NCI-H2196 treated with DMSO at 0.1 percent for 48 hours (cell line): ENCODE results near the gene TAS2R43.
"Not testable (repeated sequence)": the region's sequence is repeated elsewhere in the genome, so short reads cannot be mapped to it uniquely, and the experiment has no call there.

ENCODE experiments used
- DNase-seq: peaks from one replicate; lab custom pipeline; 2025; ENCODE audit not compliant: unreplicated experiment; lab: John Stamatoyannopoulos, UW

The TAS2R43 gene

GRCh38 chr12:11092128-11092527 is at the start of gene TAS2R43:
Gene TAS2R43, minus strand, starts transcription at chr12:11092313. Its CDS starts 84 bp downstream, at chr12:11092229.
- DNase-seq, result no peak

- DNase-seq, result no peak
Measured at GRCh38 chr12:11136075-11136474, 44.0 kb upstream of the TAS2R43 start.

- DNase-seq, result no peak
Measured at GRCh38 chr12:11134305-11134704, 42.2 kb upstream of the TAS2R43 start, which contains the start of gene TAS2R30. Gene TAS2R30, minus strand, starts transcription at chr12:11134644. Its CDS starts 400 bp downstream, at chr12:11134244.

DNA sequence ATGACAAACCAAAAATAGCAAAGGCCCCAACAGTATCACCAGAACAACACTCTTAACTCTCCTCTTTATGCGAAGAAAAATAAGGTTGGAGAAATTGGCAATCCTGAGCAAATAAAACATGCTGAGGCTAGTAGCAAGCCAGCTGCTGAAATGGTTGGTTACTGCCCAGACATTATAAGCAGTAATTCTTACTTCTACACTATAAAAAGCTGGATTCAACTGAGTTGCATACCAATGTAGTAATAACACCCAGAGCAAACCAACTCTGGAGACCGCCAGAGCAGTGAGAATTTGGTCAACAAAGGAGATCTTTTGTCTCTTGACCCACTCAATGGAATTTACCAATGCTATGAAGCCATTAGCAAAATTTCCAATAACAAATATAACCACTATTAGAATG is 41.7 kb upstream of the TAS2R43 start:
- DNase-seq, result no peak

- DNase-seq, result no peak
Measured at GRCh38 chr12:11133162-11133561, 41.0 kb upstream of the TAS2R43 start.

GRCh38 chr12:11130999-11131398 is 38.9 kb upstream of the TAS2R43 start:
- DNase-seq, result no peak

- DNase-seq, result no peak
Measured at GRCh38 chr12:11130382-11130781, 38.3 kb upstream of the TAS2R43 start.

- DNase-seq, result not testable (repeated sequence)
Measured at GRCh38 chr12:11114130-11114529, 22.0 kb upstream of the TAS2R43 start.

DNA sequence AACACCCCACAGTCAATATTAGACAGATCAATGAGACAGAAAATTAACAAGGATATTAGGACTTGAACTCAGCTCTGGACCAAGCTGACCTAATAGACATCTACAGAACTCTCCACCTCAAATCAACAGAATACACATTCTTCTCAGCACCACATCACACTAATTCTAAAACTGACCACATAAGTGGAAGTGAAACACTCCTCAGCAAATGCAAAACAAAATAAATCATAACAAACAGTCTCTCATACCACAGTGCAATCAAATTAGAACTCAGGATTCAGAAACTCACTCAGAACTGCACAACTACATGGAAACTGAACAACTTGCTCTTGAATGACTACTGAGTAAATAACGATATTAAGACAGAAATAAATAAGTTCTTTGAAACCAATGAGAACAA is 19.1 kb upstream of the TAS2R43 start:
- not testable (repeated sequence) for DNase-seq

DNA sequence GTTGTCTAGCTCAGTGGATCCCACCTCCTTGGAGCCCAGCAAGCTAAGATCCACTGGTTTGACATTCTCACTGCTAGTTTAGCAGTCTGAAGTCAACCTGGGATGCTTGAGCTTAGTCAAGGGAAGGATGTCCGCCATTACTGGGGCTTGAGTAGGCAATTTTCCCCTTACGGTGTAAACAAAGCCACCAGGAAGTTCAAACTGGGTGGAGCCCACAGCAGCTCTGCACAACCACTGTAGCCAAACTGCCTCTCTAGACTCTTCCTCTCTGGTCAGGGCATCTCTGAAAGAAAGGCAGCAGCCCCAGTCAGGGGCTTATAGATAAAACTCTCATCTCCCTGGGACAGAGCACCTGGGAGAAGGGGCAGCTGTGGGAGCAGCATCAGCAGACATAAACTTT is 16.7 kb upstream of the TAS2R43 start:
- DNase-seq, result no peak

- DNase-seq, result no peak
Measured at GRCh38 chr12:11107719-11108118, 15.6 kb upstream of the TAS2R43 start.

- no peak for DNase-seq
Measured at GRCh38 chr12:11106288-11106687, 14.2 kb upstream of the TAS2R43 start.

DNA sequence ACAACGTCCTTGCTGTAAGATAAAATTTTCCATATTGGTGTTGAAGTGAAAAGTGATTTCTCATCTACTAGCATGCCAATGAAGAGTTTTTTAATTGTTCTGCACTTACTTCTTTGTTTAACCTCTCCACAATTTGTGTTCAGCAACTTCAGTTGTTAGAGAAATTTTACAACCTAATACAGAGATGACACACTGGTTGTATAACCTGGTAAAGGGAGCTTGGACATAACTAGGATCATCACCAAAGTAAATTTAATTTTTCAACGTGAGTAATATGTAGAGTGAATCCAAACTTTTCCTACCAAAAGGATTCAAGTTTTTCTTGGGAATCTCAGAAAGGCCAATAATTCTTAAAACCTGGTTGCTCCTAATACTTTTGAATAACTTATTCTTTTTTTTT is 13.4 kb upstream of the TAS2R43 start:
- DNase-seq, result no peak

GRCh38 chr12:11094910-11095309 is 2.8 kb upstream of the TAS2R43 start:
- not testable (repeated sequence) for DNase-seq

- DNase-seq, result no peak
Measured at GRCh38 chr12:11089246-11089645, 2.9 kb downstream of the TAS2R43 start.

GRCh38 chr12:11085419-11085818 is 6.7 kb downstream of the TAS2R43 start:
- no peak for DNase-seq

DNA sequence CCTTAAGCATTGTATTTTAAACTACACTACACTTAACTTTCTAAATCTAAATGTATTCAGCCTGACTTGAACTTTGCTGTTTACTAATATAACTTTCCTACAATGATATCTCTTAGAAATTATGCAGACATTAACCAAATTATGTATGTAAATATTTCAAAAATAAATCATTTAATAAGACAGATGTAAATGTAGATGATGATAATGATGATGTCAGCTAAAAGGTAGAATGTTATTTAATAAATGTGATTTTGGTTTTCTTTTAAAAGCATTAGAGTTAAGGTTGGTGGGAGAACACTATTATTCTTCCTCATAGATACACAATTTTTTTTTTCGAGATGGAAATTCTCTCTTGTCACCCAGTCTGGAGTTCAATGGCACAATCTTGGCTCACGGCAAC is 10.1 kb downstream of the TAS2R43 start:
- no peak for DNase-seq

DNA sequence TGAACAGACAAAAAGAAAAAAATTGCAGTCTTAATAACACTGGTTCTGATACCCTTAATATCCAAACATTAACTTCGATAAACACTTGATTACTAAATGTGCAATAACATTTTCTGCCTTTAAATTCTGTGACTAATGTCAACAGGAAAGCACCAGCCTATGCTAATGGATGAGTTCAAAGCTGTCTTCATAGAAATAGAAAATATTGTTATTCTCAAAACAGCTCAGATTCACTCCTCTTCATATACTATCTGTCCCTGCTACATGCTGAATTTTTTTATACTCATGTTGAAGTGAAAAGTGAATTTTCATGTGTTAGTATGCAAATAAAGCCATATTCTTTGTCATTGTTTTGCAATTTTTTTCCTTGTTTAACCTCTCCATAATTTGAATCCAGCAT is 13.9 kb downstream of the TAS2R43 start:
- DNase-seq, result no peak

DNA sequence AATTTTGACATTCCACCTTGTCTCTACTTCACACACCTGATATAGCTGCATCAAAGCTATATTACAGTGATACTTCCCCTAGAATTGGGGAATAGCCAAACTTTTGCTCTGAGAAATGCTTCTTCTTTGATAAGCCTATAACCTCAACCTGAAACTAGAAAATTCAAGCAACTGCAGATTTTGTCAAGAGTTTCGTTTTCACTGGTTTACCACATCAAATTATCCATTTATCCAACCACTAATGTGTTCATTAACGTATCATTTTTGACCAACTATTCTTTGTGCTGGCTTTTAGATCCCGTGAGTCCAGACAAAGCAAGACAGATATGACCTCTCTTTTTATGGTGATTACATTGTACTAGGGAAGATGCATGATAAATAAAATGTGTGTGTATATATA is 16.5 kb downstream of the TAS2R43 start:
- DNase-seq, result no peak

GRCh38 chr12:11071414-11071813 is 20.7 kb downstream of the TAS2R43 start:
- no peak for DNase-seq

DNA sequence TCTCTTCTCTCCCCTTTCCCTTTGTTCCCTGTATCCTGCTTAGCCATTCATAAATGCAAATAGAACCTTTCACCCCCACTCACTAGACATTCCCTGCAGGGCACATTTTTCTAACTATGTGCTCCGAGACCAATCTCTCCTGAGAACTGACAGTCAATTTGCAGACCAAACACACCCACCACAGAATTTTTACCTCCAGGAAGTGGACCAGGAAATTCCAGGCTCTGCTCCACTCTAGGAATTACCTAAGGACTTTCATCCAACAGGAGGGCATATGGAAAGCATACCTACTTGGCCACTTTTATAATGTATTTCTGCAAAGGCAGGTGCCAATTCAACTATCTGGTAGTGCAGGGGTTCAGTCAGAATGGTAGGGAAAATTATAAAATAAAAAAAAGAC is 21.1 kb downstream of the TAS2R43 start:
- no peak for DNase-seq

- no peak for DNase-seq
Measured at GRCh38 chr12:11069854-11070365, 22.2 kb downstream of the TAS2R43 start.

DNA sequence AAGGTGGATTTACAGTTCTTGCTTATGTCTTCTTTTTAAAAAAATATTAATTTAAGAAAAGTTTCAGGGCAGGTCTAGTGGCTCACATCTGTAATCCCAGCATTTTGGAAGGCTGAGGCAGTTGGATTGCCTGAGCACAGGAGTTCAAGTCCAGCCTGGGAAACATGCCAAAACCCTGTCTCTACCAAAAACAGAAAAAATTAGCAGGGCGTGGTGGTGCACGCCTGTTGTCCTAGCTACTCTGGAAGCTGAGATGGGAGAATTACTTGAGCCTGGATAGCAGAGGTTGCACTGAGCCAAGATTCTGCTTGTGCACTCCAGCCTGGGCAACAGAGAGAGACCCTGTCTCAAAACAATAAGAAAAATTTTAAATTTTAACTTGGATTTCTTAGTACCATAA is 24.6 kb downstream of the TAS2R43 start:
- DNase-seq, result no peak

GRCh38 chr12:11062194-11062593 is 29.9 kb downstream of the TAS2R43 start, which contains the start of gene TAS2R46:
Gene TAS2R46, minus strand, starts transcription at chr12:11062294. Its CDS starts 0 bp downstream, at chr12:11062294.
- DNase-seq, result not testable (repeated sequence)
